K562 (cell line): Measurements from ENCODE around the gene MRPL2. TPM values are rescaled to one million over a fixed set of nuclear protein-coding genes. Genes with fewer than 3 reads are reported as not detected.

Experiments
- AFF4 ChIP-seq: sonication (generic); formaldehyde crosslinking; IDR thresholded peaks from 2 replicates; pipeline ENCODE4 v1.8.0; 2023; ENCODE audit warnings: mild to moderate bottlenecking, missing genetic modification reagents
- ARHGAP35 ChIP-seq: fragments of 450-650 bp; IDR thresholded peaks from 2 replicates; pipeline ENCODE4 v1.6.1; 2018; ENCODE audit not compliant: partially characterized antibody
- BRD9 ChIP-seq: fragments of 450-650 bp; IDR thresholded peaks from 2 replicates; pipeline ENCODE4 v1.6.1; 2018; ENCODE audit warnings: low read depth; ENCODE audit not compliant: partially characterized antibody
- CAMTA2 ChIP-seq: fragments of 250-450 bp; sonication (Bioruptor Pico); conservative IDR thresholded peaks from 2 replicates; pipeline ENCODE4 v1.5.1; 2022
- CBX5 ChIP-seq: IDR thresholded peaks from 2 replicates; pipeline ENCODE4 v1.6.1; 2014; ENCODE audit warnings: low read depth, borderline replicate concordance
- CC2D1A ChIP-seq: fragments of 450-650 bp; IDR thresholded peaks from 2 replicates; pipeline ENCODE4 v1.6.1; 2017; ENCODE audit warnings: mild to moderate bottlenecking
- E2F8 ChIP-seq: fragments of 450-650 bp; IDR thresholded peaks from 2 replicates; pipeline ENCODE4 v1.7.1; 2018; ENCODE audit warnings: mild to moderate bottlenecking, low read depth; ENCODE audit not compliant: partially characterized antibody
- GTF2E2 ChIP-seq: fragments of 200-800 bp; sonication (Bioruptor generic); IDR thresholded peaks from 2 replicates; pipeline ENCODE4 v1.6.1; 2016; ENCODE audit warnings: missing genetic modification characterization, missing compliant biosample characterization
- MED1 ChIP-seq: sonication (generic); formaldehyde crosslinking; IDR thresholded peaks from 2 replicates; pipeline ENCODE4 v1.8.1; 2023; ENCODE audit warnings: missing genetic modification reagents, borderline replicate concordance
- NFE2 ChIP-seq: IDR thresholded peaks from 2 replicates; pipeline ENCODE4 v1.6.1; 2014; ENCODE audit warnings: antibody characterized with exemption, low read depth
- NR2F6 ChIP-seq: fragments of 450-650 bp; formaldehyde crosslinking; IDR thresholded peaks from 2 replicates; pipeline ENCODE4 v1.4.0; 2020; ENCODE audit warnings: mild to moderate bottlenecking
- PCBP2 ChIP-seq: fragments of 200-400 bp; formaldehyde crosslinking; IDR thresholded peaks from 2 replicates; pipeline ENCODE4 v1.6.1; 2018; ENCODE audit warnings: low read length, low read depth, mild to moderate bottlenecking, moderate library complexity; ENCODE audit not compliant: poor library complexity, severe bottlenecking
- SMARCA4 ChIP-seq: fragments of 450-650 bp; IDR thresholded peaks from 2 replicates; pipeline ENCODE4 v1.6.1; 2016
- TAF15 ChIP-seq: fragments of 200-400 bp; formaldehyde crosslinking; IDR thresholded peaks from 2 replicates; pipeline ENCODE4 v1.6.1; 2017; ENCODE audit warnings: mild to moderate bottlenecking, low read depth, low read length, moderate library complexity
- ZNF282 ChIP-seq: sonication (generic); formaldehyde crosslinking; IDR thresholded peaks from 2 replicates; pipeline ENCODE4 v1.8.1; 2023; ENCODE audit warnings: missing genetic modification reagents
- ZNF57 ChIP-seq: fragments of 450-650 bp; formaldehyde crosslinking; IDR thresholded peaks from 2 replicates; pipeline ENCODE4 v1.4.0; 2020; ENCODE audit warnings: mild to moderate bottlenecking, moderate library complexity
- polyA plus RNA-seq, 8 experiments: library from polyadenylated mRNA; depleted of rRNA in 4 of 8; stranded (reverse) in 5 of 8; unstranded in 3 of 8; fragments of >200 nt; fragmentation: Nextera tagmentation in 2 of 8; fragmentation: Illumina TruSeq in 1 of 8; extraction: Ambion mirVana in 2 of 8; extraction: Trizol in 1 of 8; gene quantifications; 2 replicates each; pipeline versions ENCODE4 v1.2.1 to v1.2.3, GENCODE V29; 2011 to 2014; ENCODE audit warnings: inconsistent platforms in 1 of 8, missing spikeins in 1 of 8
- total RNA-seq, 7 experiments: library from RNA; depleted of rRNA in 6 of 7; stranded (reverse); fragments of >200 nt in 6 of 7; fragmentation: Illumina TruSeq in 2 of 7; extraction: Trizol in 2 of 7; gene quantifications; 2 replicates each; pipeline versions ENCODE4 v1.2.1 to v1.2.3, GENCODE V29; 2011 to 2021; ENCODE audit warnings: low replicate concordance in 1 of 7
- TF ChIP-seq, protein P1 (sequence below): sonication (generic); formaldehyde crosslinking; IDR thresholded peaks from 2 replicates; pipeline ENCODE4 v1.8.0; 2022; ENCODE audit warnings: mild to moderate bottlenecking, low read depth, missing genetic modification reagents
- TF ChIP-seq, protein P2 (sequence below): fragments of 450-650 bp; IDR thresholded peaks from 2 replicates; pipeline ENCODE4 v1.6.1; 2016; ENCODE audit warnings: missing biosample characterization, missing genetic modification characterization
- TF ChIP-seq, protein P3 (sequence below): sonication (generic); formaldehyde crosslinking; IDR thresholded peaks from 2 replicates; pipeline ENCODE4 v1.8.1; 2023; ENCODE audit warnings: mild to moderate bottlenecking, missing genetic modification reagents, moderate library complexity

Gene MRPL2
- total and polyA plus RNA-seq, 9 of the 15 experiments (the other 6 are each of a cell fraction or from before 2014, with no cell fraction given), result 63.1 to 262 (median 121) TPM

DNA sequence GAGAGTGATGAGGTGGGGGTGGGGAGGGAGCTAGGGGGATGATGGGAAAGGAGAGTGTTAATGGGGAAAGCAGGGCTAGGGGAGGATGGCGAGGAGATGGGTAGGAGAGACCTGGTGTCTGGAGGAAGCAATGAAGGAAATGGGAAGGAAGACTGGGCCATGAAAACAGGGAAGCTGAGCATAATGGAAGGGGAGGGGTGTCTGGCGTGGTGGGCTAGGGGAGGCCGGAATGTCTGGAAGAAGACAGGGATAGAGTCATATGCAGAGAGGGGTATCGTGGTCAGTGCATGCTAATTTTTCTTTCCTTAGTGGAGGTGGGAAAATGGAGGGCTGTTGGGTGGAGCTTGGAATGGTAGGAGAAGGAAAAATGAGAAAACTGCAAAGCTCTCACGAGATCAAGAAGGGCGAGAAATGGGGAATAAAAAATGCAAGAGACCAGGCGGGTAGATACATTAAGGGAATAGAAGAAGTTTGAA, 44.8 kb downstream of the MRPL2 start (continued):
- TF ChIP-seq AFF4 (CRISPR knock-in tag), result no peak
- no peak for TF ChIP-seq ZNF57 (CRISPR knock-in tag)
- no peak for TF ChIP-seq GTF2E2
- no peak for TF ChIP-seq ZNF282
- TF ChIP-seq CC2D1A, result peak; percentile 47; the same call in 1 of the 2 replicates
- TF ChIP-seq SMARCA4, result no peak
- no peak for TF ChIP-seq CBX5
- TF ChIP-seq, protein P1, sequence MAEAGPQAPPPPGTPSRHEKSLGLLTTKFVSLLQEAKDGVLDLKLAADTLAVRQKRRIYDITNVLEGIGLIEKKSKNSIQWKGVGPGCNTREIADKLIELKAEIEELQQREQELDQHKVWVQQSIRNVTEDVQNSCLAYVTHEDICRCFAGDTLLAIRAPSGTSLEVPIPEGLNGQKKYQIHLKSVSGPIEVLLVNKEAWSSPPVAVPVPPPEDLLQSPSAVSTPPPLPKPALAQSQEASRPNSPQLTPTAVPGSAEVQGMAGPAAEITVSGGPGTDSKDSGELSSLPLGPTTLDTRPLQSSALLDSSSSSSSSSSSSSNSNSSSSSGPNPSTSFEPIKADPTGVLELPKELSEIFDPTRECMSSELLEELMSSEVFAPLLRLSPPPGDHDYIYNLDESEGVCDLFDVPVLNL (CRISPR knock-in tag), result no peak
- TF ChIP-seq, protein P2, sequence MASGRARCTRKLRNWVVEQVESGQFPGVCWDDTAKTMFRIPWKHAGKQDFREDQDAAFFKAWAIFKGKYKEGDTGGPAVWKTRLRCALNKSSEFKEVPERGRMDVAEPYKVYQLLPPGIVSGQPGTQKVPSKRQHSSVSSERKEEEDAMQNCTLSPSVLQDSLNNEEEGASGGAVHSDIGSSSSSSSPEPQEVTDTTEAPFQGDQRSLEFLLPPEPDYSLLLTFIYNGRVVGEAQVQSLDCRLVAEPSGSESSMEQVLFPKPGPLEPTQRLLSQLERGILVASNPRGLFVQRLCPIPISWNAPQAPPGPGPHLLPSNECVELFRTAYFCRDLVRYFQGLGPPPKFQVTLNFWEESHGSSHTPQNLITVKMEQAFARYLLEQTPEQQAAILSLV (tag), result no peak
- TF ChIP-seq, protein P3, sequence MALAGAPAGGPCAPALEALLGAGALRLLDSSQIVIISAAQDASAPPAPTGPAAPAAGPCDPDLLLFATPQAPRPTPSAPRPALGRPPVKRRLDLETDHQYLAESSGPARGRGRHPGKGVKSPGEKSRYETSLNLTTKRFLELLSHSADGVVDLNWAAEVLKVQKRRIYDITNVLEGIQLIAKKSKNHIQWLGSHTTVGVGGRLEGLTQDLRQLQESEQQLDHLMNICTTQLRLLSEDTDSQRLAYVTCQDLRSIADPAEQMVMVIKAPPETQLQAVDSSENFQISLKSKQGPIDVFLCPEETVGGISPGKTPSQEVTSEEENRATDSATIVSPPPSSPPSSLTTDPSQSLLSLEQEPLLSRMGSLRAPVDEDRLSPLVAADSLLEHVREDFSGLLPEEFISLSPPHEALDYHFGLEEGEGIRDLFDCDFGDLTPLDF (CRISPR knock-in tag), result no peak
- TF ChIP-seq ARHGAP35, result peak; percentile 80
- no peak for TF ChIP-seq NR2F6 (CRISPR knock-in tag)
- no peak for TF ChIP-seq TAF15
- TF ChIP-seq BRD9, result no peak
- no peak for TF ChIP-seq CAMTA2 (CRISPR knock-in tag)
- TF ChIP-seq MED1 (CRISPR knock-in tag), result no peak
- TF ChIP-seq NFE2, result no peak
- TF ChIP-seq E2F8, result no peak
- TF ChIP-seq PCBP2, result no peak
